ENCODE results near the gene PLXNB1.

Gene PLXNB1

GRCh38 chr3:48434591-48435222 is 4.8 kb upstream of the PLXNB1 start:
- DNase-seq, result no peak

GRCh38 chr3:48433472-48434118 is 3.7 kb upstream of the PLXNB1 start:
- DNase-seq, result peak; percentile 64

GRCh38 chr3:48432411-48433371 is 2.8 kb upstream of the PLXNB1 start:
- DNase-seq, result peak; percentile 81

DNA sequence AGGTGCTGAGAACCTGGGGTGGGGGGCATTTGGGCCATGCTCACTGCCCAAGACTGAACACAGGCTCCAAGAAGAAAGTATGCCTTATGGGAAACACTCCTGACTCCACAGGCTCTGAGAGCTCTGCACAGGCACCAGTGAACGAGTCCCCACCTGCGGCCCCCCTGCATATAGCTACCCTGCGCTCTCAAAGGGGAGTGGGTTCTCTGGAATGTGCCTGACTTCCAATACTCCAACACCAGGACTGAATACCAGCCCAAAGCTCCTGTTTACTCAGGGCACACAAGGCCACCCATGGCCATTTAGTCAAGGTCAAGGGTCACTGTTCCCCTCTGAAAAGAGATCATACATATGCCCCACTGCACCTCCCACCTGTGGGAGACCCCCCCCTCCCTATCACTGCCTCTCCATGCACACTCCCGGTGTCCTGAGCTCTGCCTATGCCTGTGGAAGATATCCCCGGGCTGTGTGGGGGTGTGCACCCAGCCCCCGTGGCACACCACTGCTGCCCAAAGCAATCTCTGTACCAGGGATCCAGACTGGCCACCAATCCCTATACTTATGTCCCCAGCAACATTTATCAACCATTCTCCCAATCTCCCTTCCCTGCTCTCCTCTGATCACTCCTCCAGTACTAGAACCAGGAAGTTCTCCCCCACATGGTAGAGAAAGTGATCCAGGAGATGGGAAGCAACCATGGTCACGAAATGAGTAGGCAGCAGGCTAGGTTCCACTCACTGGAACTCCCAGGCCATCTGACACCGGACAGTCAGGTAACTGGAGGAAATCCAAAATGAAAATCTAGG is 1.5 kb upstream of the PLXNB1 start:
- DNase-seq, result peak; percentile 29

- DNase-seq, result peak; percentile 34
These were observed 819 bp upstream of the PLXNB1 start for GRCh38 chr3:48430708-48431101.

- peak; percentile 72 for DNase-seq
These were observed 448 bp downstream of the PLXNB1 start for GRCh38 chr3:48429317-48429959.

DNA sequence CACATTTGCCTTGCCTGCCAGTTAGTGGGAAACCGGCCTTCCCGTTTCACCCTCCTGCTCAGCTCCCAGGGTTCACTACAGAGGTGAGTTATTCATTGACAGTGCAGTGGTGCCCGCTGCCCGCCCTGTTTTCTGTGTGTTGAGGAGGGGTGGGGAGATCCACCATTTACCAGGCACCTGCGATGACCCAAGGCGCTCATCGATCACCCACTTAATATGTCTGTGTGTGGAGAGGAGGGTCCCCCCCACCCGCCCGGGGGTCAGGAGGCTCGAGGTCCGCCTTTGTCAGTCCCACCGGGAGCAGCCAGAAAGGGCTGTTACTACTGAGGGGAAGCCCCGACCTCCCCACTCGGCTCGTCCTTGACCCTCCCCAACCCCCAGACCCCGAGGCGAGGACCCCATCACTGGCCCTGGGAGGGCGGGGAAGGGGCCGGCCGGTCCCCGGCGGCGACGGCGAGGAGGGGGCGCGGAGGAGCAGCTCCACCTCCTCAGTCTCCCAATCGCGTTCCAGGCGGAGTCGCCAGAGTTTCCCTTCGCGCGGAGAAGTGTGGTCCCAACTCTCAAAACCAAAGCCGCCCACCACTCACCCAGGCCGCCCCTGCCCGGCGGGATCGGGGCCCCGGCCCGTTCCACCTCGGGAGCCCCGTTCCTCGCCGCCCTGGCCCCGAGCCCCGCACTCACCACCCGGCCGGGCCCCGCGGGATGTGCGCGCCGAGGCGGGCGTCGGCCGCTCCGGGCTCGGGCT is 1.1 kb downstream of the PLXNB1 start:
- peak; percentile 75 for DNase-seq

DNA sequence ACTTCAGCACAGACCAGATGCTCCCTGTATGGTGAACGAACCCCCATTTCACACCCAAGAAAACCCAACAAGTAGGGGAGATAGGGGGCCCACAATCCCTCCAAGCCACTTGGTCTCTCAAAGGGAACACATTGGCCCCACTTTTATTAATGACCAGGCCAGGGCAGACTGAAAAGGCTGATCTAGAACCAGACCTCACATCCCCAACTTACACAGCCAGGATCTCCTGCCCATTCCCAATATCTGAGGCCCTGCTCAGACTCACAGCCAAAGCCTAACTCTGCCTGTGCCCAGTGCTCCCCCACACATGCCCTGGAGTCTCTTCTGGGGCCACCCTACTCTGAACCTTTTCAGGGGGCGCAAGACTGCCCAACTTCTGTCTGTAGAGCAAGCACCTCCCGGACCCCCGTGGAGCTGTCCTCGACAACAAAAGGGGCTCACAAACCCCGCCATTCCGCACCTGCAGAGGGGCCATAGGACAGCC is 1.8 kb downstream of the PLXNB1 start:
- DNase-seq, result no peak

DNA sequence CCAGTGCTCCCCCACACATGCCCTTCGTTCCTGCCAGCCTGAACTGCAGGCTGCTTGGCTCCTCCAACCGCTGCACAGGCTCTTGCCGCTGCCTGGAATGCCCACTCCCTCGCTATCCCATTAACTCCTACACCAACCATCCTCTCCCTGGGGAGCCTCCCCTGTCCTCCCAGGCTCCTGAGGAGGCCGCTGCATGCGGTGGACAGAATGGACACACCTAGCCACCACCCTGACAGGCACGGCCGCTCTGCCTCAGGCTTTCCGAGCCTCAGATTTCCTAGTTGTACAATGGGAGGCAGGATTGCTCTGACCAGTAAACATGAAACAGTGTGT is 2.3 kb downstream of the PLXNB1 start:
- DNase-seq, result no peak

- DNase-seq, result no peak
These were observed 2.8 kb downstream of the PLXNB1 start for GRCh38 chr3:48426944-48427629.

DNA sequence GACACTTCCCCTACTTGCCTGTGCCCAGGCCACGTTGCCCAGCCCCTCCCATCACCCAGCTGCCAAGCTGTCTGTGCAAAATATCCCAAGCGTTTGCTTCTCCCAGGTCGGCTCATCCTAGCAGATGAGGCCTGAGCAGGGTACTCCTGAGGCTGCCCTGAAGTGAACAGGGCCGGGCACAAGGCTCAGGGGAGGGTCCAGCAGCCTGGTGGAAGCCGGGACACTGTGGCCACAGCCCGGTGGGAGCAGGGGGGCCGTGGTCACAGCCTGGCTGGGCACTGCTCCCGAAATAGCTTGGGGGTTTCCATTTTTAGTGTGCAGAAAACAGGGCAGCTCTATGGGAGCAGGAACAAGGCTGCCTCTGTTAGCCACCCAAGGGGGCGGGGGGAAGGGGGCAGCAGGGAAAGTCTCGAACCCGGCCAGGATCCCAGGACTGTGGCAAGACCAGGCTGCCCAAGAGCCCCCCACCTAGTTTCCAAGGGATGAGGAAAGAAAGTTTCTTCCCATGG is 3.4 kb downstream of the PLXNB1 start:
- no peak for DNase-seq

GRCh38 chr3:48425281-48425812 is 4.5 kb downstream of the PLXNB1 start:
- DNase-seq, result no peak

- DNase-seq, result no peak
These were observed 5.8 kb downstream of the PLXNB1 start for GRCh38 chr3:48423883-48424695.

DNA sequence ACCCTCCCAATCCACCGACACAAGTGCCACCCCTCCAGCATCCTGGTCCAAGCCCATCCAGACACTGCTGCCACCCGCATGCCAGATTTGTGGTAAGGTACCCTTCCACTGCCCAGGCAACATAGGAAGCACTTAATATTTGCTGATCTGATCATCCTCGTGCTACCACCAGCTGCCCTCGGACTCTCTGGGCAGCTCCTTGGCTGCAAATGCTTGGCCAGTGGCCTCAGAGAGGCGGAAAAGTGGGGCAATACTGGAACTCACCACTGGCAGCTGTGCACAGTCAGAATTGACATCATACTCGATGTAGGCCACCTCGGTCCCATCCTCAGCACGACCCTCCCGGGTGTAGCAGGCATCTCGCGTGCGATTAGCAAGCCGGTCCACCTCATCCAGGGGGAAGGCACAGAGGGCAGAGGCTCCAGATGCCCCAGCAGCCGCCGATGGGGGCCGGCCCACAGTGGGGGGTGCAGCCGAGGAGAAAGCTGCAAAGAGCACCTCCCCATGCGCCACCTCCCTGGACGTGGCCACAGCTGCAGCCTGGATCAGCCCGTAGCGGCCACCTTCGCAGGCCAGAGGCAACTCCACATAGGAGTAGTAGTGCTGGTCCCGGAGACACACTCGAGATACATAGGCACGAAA is 6.5 kb downstream of the PLXNB1 start:
- no peak for DNase-seq

- no peak for DNase-seq
These were observed 7.2 kb downstream of the PLXNB1 start for GRCh38 chr3:48422681-48423080.

DNA sequence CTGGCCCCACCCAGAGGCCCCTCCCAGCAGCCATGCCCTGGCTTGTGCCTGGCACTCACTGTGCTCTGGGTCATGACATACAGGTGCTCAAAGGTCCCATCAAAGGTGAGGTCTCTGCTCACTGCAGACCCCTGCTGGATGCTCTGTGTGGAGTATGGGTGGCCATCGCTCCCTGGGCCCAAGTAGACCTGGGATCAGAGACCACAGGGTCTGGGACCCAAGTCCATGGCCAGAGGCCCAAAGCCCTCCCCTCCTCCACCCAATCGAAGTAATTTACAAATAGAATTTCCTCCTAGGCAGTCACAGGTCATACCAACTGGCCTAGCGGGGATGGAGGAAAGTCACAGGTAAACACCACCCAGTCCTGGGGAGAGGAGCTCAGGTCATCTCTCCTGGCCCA is 7.6 kb downstream of the PLXNB1 start:
- no peak for DNase-seq

- DNase-seq, result no peak
These were observed 9.3 kb downstream of the PLXNB1 start for GRCh38 chr3:48420561-48420960.

DNA sequence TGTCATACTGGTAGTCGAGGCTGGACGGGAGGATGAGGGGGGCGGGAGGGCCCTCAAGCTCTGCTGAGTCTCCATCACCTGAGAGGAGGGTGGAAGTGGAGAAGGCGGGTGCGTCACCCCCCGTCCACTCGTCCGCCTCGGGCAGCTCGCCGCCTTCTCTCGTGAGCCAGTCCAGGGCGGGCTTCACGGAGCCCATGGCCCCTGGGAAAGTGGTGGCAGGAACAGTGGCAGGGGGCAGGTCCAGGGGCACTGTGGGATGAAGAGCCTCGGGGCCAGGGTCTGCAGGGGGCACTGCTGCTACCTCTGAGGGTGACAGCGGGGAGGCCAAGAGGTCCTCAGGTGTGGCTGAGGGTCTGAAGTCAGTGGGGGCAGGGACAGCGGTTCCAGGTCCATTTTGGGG is 10.3 kb downstream of the PLXNB1 start:
- no peak for DNase-seq

DNA sequence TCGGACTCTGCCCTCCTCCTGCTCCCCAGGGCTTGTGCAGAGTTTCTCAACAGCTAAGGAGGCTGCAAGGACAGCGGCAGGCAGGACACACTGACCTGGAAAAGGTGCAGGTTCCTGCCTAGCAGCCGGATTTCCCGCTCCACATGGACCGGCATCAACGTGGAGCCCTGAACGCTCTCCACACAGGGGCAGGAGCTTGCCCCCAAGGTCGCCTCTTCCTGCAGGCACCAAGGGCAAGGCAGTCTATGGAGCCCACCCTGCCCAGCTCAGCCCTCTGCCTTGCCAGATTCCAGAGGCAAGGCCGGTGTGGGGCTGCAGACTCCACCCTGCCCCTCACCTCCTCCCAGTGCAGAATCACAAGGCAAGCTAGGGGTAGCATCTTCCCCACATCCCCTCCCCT is 10.7 kb downstream of the PLXNB1 start:
- DNase-seq, result no peak

Data from islet precursor cell (in vitro differentiated cells).